HepG2 (cell line): ENCODE results near the gene ZKSCAN8. TPM values are rescaled to one million over a fixed set of nuclear protein-coding genes. Genes with fewer than 3 reads are reported as not detected.

Experiments
- ATAC-seq: fragments of 200-7000 bp; cut with Tn5 transposase; 3 replicates; pipeline ENCODE4 v1.9.1; 2020; ENCODE audit warnings: mild to moderate bottlenecking, moderate library complexity
- BruUV-seq: library from RNA; stranded (reverse); fragments of 400-500 nt; replicated peaks from 2 replicates; lab custom pipeline; 2021; lab: Mats Ljungman, UMichigan
- CTCF ChIA-PET: fragments of 300-600 bp; formaldehyde crosslinking; extraction: SDS; loops from one replicate; lab custom pipeline; 2021; ENCODE audit warnings: low total read pairs, inconsistent platforms, low intra/inter-chr PET ratio; lab: Yijun Ruan, JAX
- POLR2A ChIA-PET: fragments of 350-600 bp; sonication (Branson Sonifier 250); formaldehyde crosslinking; loops from one replicate; lab custom pipeline; 2020; ENCODE audit warnings: antibody characterized with exemption, inconsistent platforms; lab: Yijun Ruan, JAX
- DNase-seq: peaks from one replicate; pipeline ENCODE4 v3.0.0-alpha.2; 2015; ENCODE audit warnings: low spot score
- FAIRE-seq: peaks from 3 replicates; lab custom pipeline; 2011; peaks lifted over from hg19 to GRCh38; lab: Jason Lieb, UNC
- H2AFZ ChIP-seq: one replicate; pipeline ENCODE4 v1.6.1; 2011; ENCODE audit warnings: low read length, inconsistent platforms
- H3K27ac ChIP-seq: fragments of 300-600 bp; 3 replicates; pipeline ENCODE4 v1.8.0; 2011; ENCODE audit warnings: mixed run types, mild to moderate bottlenecking, mixed read lengths, low read length, inconsistent platforms; ENCODE audit not compliant: insufficient read depth; ENCODE audit errors: extremely low read length
- H3K27me3 ChIP-seq, 2 experiments: fragments of 200-600 bp in 1 of 2; 2 replicates in 1 of 2; 3 replicates in 1 of 2; pipeline versions ENCODE4 v1.6.0 to v1.8.0; 2011; ENCODE audit warnings: low read length in 2 of 2, mild to moderate bottlenecking in 2 of 2, moderate library complexity in 2 of 2, inconsistent platforms in 1 of 2; ENCODE audit not compliant: insufficient read depth in 2 of 2, control insufficient read depth in 1 of 2
- H3K36me3 ChIP-seq, 2 experiments: fragments of 200-600 bp in 1 of 2; replicated peaks in 1 of 2; 2 replicates in 1 of 2; 3 replicates in 1 of 2; pipeline versions ENCODE4 v1.5.1 to v1.8.0; 2011; ENCODE audit warnings: low read length in 2 of 2, inconsistent platforms in 1 of 2; ENCODE audit not compliant: insufficient read depth in 2 of 2, control insufficient read depth in 1 of 2
- H3K4me1 ChIP-seq: 2 replicates; pipeline ENCODE4 v1.5.1; 2012; ENCODE audit warnings: low read length, inconsistent platforms; ENCODE audit not compliant: insufficient read depth
- H3K4me2 ChIP-seq: 2 replicates; pipeline ENCODE4 v1.6.0; 2011; ENCODE audit warnings: low read depth, low read length, inconsistent platforms
- H3K4me3 ChIP-seq, 3 experiments: fragments of 200-600 bp in 1 of 3; sonication (generic), shearing (Covaris generic) in 1 of 3; replicated peaks in 1 of 3; 2 replicates each; pipeline ENCODE4 v1.5.1; 2011 to 2016; ENCODE audit warnings: low read length in 3 of 3, inconsistent platforms in 2 of 3, low read depth in 2 of 3, mild to moderate bottlenecking in 2 of 3, control low read depth in 1 of 3, mixed read lengths in 1 of 3; ENCODE audit not compliant: insufficient read depth in 1 of 3
- H3K79me2 ChIP-seq: one replicate; pipeline ENCODE4 v1.6.1; 2011; ENCODE audit warnings: low read length, inconsistent platforms; ENCODE audit not compliant: insufficient read depth
- H3K9ac ChIP-seq: 2 replicates; pipeline ENCODE4 v1.6.0; 2011; ENCODE audit warnings: mild to moderate bottlenecking, low read depth, low read length, inconsistent platforms; ENCODE audit not compliant: insufficient read depth
- H3K9me3 ChIP-seq: 2 replicates; pipeline ENCODE4 v1.5.1; 2012; ENCODE audit warnings: mild to moderate bottlenecking, low read length
- H4K20me1 ChIP-seq: 2 replicates; pipeline ENCODE4 v1.6.0; 2011; ENCODE audit warnings: inconsistent platforms, mild to moderate bottlenecking, low read length, moderate library complexity; ENCODE audit not compliant: insufficient read depth
- CEBPB ChIP-seq: IDR thresholded peaks from 2 replicates; pipeline ENCODE4 v1.6.1; 2011; ENCODE audit warnings: low read depth, low read length, improper control_type of control experiment, borderline replicate concordance
- KDM3A ChIP-seq: IDR thresholded peaks from 2 replicates; pipeline ENCODE4 v1.6.1; 2018; ENCODE audit warnings: low read depth, missing compliant biosample characterization
- NBN ChIP-seq: fragments of 450-650 bp; conservative IDR thresholded peaks from 2 replicates; pipeline ENCODE4 v1.6.1; 2017
- ZMYM2 ChIP-seq: sonication (generic); formaldehyde crosslinking; IDR thresholded peaks from 2 replicates; pipeline ENCODE4 v1.8.0; 2022; ENCODE audit warnings: mild to moderate bottlenecking, missing genetic modification reagents
- WGBS: methylation state at CpG from one replicate; pipeline ENCODE4 v1.1.6; 2017; ENCODE audit warnings: low lambda C conversion rate; 5-methylcytosine and 5-hydroxymethylcytosine counted together
- in situ Hi-C: cut with HindIII; loops from 2 replicates; pipeline ENCODE4 v1.10.0; 2017; ENCODE audit warnings: low pct_unique_long_range_greater_than_20kb; ENCODE audit not compliant: extremely low pct_ligation_motif_present
- intact Hi-C: fragments of 100-400 bp; cut with micrococcal nuclease; formaldehyde crosslinking; loops from one replicate; pipeline ENCODE4 v1.10.0; 2022; ENCODE audit not compliant: unreplicated experiment
- polyA plus RNA-seq, 8 experiments: library from polyadenylated mRNA; depleted of rRNA in 3 of 8; stranded (reverse) in 7 of 8; unstranded in 1 of 8; fragments of >200 nt; fragmentation: Illumina TruSeq in 4 of 8; extraction: Trizol in 4 of 8; gene quantifications; 2 replicates each; pipeline versions ENCODE4 v1.2.1 to v1.2.3, GENCODE V29; 2011 to 2016; ENCODE audit warnings: low read depth in 4 of 8, missing spikeins in 1 of 8, mixed read lengths in 1 of 8; ENCODE audit not compliant: insufficient read depth in 1 of 8
- total RNA-seq, 5 experiments: library from RNA; depleted of rRNA; stranded (reverse); fragments of >200 nt; fragmentation: Illumina TruSeq; extraction: Trizol; gene quantifications; 2 replicates each; pipeline ENCODE4 v1.2.3, GENCODE V29; 2016; ENCODE audit warnings: low read depth in 1 of 5
- TF ChIP-seq, protein P1 (sequence below): sonication (generic); formaldehyde crosslinking; conservative IDR thresholded peaks from 2 replicates; pipeline ENCODE4 v1.4.0; 2020; ENCODE audit warnings: missing genetic modification reagents
- TF ChIP-seq, protein P2 (sequence below): sonication (generic); formaldehyde crosslinking; IDR thresholded peaks from 2 replicates; pipeline ENCODE4 v1.4.0; 2020; ENCODE audit warnings: low read depth, mild to moderate bottlenecking, missing genetic modification reagents

Gene ZKSCAN8
- total and polyA plus RNA-seq, 2 of the 13 experiments (the other 11 are each of a cell fraction or from before 2014, with no cell fraction given): 12.4 to 20.9 TPM

DNA sequence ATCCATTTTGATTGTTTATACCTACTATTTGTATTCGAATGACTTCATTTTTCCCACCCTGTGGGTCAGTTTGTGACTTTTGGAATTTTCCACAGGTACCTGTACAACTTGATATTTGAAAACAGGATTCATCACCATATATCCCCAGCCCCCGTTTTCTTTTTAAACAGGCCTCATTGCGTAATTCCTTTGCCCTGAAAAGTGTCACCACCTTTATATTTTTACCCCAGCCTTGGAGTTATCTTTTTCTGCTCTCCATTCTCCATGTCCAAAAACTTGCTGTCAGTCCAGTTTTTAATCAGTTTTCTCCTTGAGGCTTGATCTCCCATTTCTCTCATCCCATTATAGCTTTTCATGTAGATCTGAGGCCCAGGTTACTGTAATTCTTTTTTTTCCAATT is 16.6 kb downstream of the ZKSCAN8 start:
- no peak overlapping the region for H3K27ac ChIP-seq
- no peaks in the 10 kb centered on the region for H3K9me3 ChIP-seq
- WGBS: 93% methylated on average over 3 of the region's 3 CpGs
- TF ChIP-seq, protein P1, sequence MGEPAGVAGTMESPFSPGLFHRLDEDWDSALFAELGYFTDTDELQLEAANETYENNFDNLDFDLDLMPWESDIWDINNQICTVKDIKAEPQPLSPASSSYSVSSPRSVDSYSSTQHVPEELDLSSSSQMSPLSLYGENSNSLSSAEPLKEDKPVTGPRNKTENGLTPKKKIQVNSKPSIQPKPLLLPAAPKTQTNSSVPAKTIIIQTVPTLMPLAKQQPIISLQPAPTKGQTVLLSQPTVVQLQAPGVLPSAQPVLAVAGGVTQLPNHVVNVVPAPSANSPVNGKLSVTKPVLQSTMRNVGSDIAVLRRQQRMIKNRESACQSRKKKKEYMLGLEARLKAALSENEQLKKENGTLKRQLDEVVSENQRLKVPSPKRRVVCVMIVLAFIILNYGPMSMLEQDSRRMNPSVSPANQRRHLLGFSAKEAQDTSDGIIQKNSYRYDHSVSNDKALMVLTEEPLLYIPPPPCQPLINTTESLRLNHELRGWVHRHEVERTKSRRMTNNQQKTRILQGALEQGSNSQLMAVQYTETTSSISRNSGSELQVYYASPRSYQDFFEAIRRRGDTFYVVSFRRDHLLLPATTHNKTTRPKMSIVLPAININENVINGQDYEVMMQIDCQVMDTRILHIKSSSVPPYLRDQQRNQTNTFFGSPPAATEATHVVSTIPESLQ (CRISPR knock-in tag): no peak
- peak; percentile 75 for TF ChIP-seq CEBPB
- no peak for TF ChIP-seq ZMYM2
- TF ChIP-seq NBN: no peak
- TF ChIP-seq, protein P2, sequence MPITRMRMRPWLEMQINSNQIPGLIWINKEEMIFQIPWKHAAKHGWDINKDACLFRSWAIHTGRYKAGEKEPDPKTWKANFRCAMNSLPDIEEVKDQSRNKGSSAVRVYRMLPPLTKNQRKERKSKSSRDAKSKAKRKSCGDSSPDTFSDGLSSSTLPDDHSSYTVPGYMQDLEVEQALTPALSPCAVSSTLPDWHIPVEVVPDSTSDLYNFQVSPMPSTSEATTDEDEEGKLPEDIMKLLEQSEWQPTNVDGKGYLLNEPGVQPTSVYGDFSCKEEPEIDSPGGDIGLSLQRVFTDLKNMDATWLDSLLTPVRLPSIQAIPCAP (CRISPR knock-in tag): no peak
- TF ChIP-seq KDM3A: no peak
- TF ChIP-seq, all 625 proteins: peak for 1
- ChIA-PET POLR2A (no interaction called here), CTCF (no interaction called here)
- DNase-seq (no peak), FAIRE-seq (no peak), ATAC-seq (no peak)
- Histone ChIP-seq H3K36me3 (peaks cover 16 to 39% of the 10 kb centered on the region in 2 experiments), H3K9ac (no peak overlapping the region), H3K4me2 (no peak overlapping the region), H3K4me3 (no peak overlapping the region), H2AFZ (no peak overlapping the region), H3K79me2 (no peaks in the 10 kb centered on the region), H3K4me1 (peaks cover 13% of the 10 kb centered on the region), H3K27me3 (no peaks in the 10 kb centered on the region; a peak in 1 of 5 replicates), H4K20me1 (no peaks in the 10 kb centered on the region)
- intact Hi-C loops: no loop called here
- in situ Hi-C loops: no loop called here
- BruUV-seq: no TSS peak
